NCI-H2227 treated with DMSO at 0.1 percent for 48 hours (cell line): Measurements from ENCODE around the gene PRADC1.
"Not testable (repeated sequence)": the region's sequence is repeated elsewhere in the genome, so short reads cannot be mapped to it uniquely, and the experiment has no call there.

ENCODE experiments used
- DNase-seq: peaks from one replicate; lab custom pipeline; 2025; lab: John Stamatoyannopoulos, UW

Gene PRADC1

GRCh38 chr2:73233154-73233931, at the start of gene PRADC1:
Gene PRADC1 (minus strand): TSS chr2:73233239. CDS start chr2:73233160, 79 bp downstream.
- peak; percentile 99 for DNase-seq

GRCh38 chr2:73281244-73281643, 48.2 kb upstream of the PRADC1 start:
- DNase-seq = no peak

- no peak for DNase-seq
Measured at GRCh38 chr2:73279852-73280251, 46.8 kb upstream of the PRADC1 start.

DNA sequence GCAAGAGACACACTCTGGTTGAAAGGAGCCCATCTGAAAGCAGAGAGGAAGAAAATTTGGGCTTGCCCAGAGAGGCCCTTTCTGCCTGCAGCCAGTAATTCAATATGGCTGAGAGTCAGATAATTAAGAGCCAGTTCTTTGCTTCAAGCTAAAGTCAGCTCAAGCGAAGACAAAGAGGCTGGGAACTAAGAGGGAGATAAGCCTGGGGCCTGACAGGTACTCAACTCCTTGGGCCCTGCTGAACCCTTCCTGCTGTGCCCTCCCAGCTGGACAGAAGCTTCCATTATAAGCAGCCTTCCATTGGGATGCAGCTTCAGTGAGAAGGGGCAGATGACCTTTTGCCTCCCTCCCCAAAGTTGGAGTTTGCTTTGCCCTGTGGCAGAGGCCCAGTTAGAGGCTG, 39.2 kb upstream of the PRADC1 start:
- no peak for DNase-seq

DNA sequence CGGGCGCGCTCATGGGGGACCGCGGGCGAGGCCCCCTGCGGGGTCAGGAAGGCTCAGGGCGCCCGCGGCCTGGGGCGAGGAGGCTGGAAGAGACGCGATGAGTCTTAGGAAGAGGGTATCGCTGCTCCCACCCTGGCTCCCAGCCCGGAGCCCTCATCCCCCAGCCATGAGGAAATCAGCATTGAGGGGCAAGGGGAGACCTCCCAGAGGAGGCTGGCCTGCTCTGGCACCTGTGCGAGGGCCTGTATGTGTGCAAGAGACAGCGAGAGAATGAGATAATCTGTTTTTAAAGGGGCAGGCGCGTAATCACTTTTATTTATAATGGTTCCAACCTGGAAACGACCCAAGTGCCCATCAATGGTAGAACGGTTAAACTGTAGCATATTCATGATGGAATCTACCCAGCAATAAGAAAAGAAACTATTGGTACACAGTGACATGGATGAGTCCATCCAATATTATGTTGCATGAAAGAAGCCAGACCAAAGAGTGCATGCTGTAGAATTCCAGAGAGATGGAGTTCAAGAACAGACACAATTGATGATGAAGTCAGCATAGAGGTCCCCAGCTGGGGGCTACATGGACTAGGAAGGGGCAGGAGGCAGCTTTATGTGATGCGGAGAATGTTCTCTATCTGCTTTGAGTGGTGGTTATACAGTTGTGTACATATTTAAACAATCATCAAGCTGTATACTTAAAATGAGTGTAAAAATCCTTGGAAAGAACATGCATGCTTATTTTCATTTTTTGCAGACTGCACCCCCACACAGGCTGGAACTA, 36.8 kb upstream of the PRADC1 start:
- peak; percentile 27 for DNase-seq

- peak; percentile 75 for DNase-seq
Measured at GRCh38 chr2:73268830-73269685, 36.0 kb upstream of the PRADC1 start.

DNA sequence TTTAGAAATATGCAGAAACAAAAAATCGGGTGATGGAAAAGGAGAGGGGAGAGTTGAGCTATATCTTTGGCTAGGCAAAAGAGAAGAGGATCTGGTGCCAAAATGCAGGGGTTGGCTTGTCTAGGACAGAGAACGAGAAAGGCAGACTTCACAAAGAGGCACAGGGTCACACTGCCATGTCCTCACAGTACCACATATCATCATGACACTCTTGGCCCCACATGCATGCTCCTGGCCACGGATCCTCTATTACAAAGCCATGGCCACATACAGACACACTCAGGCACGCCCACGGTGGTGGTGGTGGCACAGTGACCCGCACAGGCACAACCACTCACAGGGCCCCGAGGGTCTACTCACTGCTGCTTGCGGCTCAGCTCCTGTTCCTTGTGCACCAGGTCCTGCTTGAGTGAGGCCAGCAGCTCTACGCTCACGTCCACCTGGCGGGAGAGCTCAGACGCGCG, 35.4 kb upstream of the PRADC1 start:
- DNase-seq = no peak

DNA sequence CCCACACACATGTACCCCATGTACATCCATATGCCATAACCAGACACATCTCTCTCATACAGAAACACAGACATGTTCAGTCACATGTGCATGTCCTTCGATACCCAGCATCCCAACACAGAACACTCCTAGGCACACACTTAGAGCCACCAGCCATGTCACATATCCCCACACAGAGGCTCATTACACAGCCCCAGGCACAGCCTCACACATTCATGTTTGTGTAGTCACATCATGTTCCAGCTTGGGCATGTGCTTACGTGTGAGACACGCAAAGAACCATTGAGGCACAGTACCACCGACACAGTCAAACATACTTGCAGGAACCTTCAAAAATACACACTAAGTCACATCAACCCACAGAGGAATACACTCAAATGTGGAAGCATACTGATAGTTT, 34.0 kb upstream of the PRADC1 start:
- DNase-seq = no peak

- DNase-seq = peak; percentile 13
Measured at GRCh38 chr2:73266061-73266901, 33.2 kb upstream of the PRADC1 start.

DNA sequence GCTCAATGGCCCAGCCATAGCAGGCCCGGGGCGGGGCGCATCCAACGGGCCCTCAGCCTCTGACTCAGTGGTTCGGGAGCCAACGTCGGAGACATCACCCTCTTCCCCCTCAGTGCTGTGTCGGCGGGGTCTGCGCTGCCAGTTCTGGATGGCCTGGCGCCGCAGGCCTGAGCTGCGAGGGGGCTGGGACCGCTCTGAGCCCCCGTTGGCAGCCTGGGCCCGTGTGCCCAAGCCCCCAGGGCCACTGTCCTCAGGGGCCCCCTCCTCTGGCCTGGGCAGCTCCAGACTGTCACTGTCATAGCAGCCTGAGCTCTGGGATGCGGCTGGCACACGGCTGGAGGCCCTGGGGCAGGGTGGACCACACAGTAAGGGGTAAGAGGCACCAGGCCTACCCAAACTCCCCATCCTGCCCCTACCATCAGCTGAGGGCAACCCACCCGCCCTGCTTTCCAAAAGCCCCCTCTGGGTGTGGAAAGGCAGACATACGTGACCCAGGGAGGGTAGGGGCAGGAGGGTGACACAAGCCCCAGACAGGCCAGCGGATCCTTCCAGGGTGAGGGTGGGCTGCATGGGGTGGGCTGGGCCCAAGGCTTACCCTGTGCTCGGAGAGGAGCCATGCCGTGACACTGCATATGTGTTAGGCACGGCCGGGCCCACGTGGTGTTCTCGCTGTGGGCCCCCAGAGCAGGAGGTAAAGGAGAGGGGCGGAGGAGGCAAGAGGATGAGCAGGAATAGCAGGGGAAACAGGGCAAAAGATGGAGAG, 32.4 kb upstream of the PRADC1 start:
- no peak for DNase-seq

DNA sequence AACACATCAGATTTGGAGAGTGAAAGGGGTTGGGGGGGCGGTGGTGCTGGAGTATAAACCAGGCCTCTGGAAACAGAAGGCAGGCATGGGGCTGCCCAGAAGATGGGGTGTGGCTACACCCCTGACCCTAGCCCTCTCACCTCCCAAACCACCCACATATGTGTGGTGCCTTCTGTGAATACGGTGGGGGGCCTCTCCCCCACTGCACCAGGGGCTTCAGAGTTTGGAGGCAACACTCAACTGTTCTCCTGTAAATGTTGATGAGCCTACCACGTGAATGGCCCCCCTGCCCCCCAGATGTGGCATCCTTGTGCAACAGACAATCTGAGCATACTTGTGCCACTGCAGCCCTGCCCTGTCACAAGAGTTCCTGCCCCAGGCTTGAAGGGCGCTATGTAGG, 31.7 kb upstream of the PRADC1 start:
- DNase-seq = no peak

DNA sequence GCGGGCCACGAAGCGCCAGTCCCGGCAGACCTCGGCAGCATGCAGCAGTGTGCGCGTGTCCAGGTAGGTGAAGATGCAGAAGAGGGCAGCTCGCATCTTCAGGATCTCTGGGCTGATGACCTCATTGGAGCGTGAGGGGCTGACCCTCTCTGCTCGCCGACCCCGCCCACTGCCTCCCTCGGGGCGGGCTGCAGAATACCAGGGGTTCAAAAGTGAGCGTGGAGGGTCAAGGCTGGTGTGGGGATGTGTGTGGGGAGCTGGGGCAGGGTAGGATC, 31.2 kb upstream of the PRADC1 start:
- no peak for DNase-seq

- no peak for DNase-seq
Measured at GRCh38 chr2:73263540-73264331, 30.7 kb upstream of the PRADC1 start.

DNA sequence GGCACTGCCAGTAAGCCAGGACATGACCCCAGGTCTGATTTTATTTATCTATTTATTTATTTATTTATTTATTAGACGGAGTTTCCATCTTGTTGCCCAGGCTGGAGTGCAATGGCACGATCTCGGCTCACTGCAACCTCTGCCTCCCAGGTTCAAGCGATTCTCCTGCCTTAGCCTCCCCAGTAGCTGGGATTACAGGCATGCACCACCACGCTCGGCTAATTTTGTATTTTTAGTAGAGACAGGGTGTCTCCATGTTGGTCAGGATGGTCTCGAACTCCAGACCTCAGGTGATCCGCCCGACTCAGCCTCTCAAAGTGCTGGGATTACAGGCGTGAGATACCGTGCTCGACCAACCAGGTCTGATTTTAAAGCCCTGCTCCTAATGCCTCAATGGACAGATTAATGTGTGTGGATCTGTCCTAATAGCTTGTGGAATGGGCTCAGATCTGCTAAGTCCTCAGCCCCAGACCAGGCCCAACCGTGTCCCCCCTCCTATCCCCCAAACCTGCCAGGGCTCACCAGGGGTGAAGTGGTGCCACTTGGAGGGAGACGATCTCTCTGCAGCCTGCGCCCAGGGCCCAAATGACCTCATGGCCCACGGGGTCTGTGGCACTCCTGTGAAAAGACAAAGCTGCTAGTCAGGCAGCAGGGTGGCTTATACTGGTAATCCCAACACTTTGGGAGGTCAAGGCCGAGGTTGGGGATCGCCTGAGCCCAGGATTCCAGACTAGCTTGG, 29.8 kb upstream of the PRADC1 start:
- DNase-seq = not testable (repeated sequence)

- no peak for DNase-seq
Measured at GRCh38 chr2:73262108-73262651, 29.1 kb upstream of the PRADC1 start.

- DNase-seq = no peak
Measured at GRCh38 chr2:73260338-73260984, 27.4 kb upstream of the PRADC1 start.

- no peak for DNase-seq
Measured at GRCh38 chr2:73259704-73260337, 26.8 kb upstream of the PRADC1 start.

- no peak for DNase-seq
Measured at GRCh38 chr2:73259276-73259675, 26.2 kb upstream of the PRADC1 start.
